Transverse colon (tissue), 4 donors: ENCODE data around the gene SENP5.

Experiments
- CTCF ChIP-seq, 5 experiments: fragments of 200-600 bp in 3 of 5; fragments of 450-650 bp in 2 of 5; sonication (generic) in 3 of 5; IDR thresholded peaks; 1 replicate in 2 of 5; 2 replicates in 3 of 5; pipeline ENCODE4 v1.5.1; 2016 to 2017; ENCODE audit warnings: antibody characterized with exemption in 5 of 5, inconsistent platforms in 3 of 5, mild to moderate bottlenecking in 2 of 5, moderate library complexity in 1 of 5
- EP300 ChIP-seq: sonication (generic); formaldehyde crosslinking; IDR thresholded peaks from one replicate; pipeline ENCODE4 v1.6.1; 2017; ENCODE audit warnings: antibody characterized with exemption, low read depth
- POLR2A ChIP-seq: fragments of 450-650 bp; IDR thresholded peaks from one replicate; pipeline ENCODE4 v1.6.1; 2016; ENCODE audit warnings: antibody characterized with exemption, mild to moderate bottlenecking, moderate library complexity
- POLR2AphosphoS5 ChIP-seq, 3 donors: sonication (generic); formaldehyde crosslinking; IDR thresholded peaks; one replicate each; pipeline ENCODE4 v1.6.1; 2016; ENCODE audit warnings: antibody characterized with exemption in 3 of 3

DNA sequence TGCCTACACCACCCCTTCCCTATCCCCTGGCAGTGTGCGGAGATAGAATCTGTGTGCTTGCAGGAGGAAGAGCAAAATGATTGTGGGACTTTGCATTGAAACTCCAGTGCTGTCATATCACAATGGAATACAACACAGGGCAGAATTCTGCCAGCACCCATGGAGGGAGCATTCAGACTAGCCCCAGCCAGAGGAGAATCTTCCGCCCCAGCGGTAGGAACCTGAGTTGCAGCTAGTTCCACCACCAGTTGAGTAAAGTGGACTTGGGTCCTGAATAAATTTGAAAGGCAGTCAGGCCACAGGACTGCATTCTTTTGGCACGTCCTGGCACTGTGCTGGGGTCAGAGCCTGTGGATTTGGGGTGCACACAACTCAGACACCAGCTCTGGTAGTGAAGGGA lies 47.1 kb downstream of the SENP5 start:
- TF ChIP-seq CTCF (IDR thresholded peaks at IDR 0.05) = no peak
- no peak for TF ChIP-seq POLR2A
- TF ChIP-seq POLR2AphosphoS5 (IDR thresholded peaks at IDR 0.05) = no peak
- no peak for TF ChIP-seq EP300
